ENCODE data around the gene PPM1H. TPM values are rescaled to one million over a fixed set of nuclear protein-coding genes. Genes with fewer than 3 reads are reported as not detected.
A peak's percentile ranks its signal among the peaks of the same experiment; 100 is the strongest.

Gene PPM1H
- total RNA-seq, 1 experiment from 2014 or later: 9.2 TPM

DNA sequence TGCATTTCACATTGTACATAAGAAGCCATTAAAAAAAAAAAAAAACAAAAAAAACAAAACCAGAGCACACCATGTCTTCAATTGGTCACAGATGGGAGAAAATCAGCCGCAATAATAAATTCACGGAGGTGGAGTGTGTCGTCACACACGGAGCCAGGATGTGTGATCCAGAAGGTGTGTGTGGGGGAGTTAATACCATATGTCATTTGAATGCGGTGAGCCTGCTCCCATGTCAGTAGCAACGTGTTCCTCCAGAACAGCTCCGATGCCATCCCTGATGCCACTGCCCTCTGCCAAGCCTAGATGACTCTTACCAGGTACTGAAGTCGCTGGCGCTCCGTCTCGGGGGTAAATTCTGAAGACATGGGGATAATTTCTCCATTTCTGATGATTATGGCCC lies 197.8 kb downstream of the PPM1H start:
- no peak for DNase-seq (ENCODE audit: low read depth)

DNA sequence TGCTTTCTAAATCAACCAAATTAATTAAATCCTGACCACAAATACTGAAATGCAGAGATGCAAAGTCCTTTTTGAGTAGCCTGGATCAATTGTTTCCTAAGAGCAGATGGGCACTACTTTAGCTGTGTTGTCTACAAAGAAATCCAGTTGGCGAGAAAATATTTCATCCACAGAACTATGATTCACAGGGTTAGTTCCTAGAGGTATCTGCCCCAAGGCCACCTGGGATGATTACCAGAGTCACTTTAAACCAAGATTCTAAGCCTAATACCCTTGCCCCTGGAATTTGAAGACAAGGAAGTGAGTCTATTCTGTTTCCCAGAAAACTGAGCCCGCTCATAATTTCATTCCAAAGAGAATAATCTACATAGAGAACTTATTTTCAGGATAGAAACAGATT lies 198.4 kb downstream of the PPM1H start:
- peak; percentile 87 for DNase-seq (ENCODE audit: low read depth)

DNA sequence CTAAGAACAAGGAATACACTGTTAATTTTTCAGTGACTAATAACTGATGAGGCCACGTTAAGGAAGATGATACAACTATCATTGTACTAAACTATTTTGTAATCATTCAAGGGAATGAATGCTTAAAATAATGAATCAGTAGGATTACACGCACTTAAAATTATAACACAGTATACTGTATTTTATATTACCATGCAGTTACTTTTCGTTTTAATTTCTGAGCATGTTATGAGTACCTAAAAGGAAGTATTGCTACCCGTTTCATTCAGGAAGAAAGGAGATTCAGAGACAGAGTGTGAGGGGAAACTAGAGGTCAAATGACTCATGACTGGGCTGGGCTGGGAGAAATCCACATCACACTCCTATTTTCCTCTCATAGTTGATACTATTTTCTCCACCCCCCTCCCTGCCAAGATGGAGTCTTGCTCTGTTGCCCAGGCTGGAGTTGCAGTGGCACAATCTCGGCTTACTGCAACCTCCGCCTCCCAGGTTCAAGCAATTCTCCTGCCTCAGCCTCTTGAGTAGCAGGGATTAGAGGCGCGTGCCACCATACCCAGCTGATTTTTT lies 202.0 kb downstream of the PPM1H start:
- DNase-seq (ENCODE audit: low read depth): peak; percentile 92

DNA sequence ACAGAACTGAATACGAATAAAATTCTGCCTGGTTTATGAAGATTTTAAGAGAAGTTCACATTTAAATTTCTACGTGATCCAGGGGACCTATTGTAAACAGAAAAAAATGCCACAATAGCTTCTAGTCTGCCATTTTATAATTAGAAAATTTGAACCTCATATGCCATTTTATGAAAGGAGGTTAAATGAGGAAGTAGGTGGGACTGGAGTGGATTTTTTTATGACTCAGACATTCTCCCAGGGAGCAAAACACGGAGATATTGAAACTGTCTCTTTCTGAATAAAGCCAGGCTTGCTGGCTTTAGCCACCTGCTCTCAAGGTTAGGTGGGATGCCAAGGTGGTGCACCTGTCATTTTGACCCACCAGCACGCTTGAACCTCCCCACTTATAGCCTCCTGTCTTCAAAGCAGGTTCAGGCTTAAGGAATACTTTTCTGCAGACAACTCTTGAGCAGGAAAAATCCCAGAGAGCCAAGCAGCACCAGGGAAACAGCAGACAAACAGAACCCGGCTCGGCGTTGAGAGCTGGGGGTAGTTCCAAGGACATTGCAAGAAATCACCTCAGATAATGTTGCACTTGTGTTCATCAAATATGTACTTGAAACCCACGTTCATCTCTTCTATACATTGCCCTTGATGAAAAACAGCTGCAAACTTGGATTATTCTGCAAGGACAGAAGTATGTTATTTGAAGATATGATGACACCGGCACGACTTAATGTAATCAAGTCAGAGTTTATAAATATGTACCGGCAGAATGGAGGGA lies 203.7 kb downstream of the PPM1H start:
- peak; percentile 85 for DNase-seq (ENCODE audit: low read depth)

DNA sequence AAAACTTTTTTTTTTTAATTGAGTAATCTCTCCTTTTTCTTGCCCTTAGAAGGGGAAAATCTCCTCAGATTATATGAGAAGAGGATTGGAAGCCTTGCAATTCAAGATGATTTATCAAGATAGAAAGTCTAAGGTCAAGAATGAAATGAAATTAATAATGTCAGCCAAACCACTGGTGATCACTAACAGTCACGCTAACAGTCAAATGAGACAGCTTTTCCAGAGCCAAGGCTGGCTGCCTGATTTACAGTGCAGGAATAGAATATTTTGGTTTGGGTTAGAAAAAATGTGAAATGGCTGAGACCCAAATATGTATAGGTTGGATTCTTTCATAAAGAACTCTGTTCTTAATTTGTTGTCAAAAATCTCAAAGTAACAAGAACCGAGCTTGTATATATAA lies 204.3 kb downstream of the PPM1H start:
- DNase-seq (ENCODE audit: low read depth): peak; percentile 89

DNA sequence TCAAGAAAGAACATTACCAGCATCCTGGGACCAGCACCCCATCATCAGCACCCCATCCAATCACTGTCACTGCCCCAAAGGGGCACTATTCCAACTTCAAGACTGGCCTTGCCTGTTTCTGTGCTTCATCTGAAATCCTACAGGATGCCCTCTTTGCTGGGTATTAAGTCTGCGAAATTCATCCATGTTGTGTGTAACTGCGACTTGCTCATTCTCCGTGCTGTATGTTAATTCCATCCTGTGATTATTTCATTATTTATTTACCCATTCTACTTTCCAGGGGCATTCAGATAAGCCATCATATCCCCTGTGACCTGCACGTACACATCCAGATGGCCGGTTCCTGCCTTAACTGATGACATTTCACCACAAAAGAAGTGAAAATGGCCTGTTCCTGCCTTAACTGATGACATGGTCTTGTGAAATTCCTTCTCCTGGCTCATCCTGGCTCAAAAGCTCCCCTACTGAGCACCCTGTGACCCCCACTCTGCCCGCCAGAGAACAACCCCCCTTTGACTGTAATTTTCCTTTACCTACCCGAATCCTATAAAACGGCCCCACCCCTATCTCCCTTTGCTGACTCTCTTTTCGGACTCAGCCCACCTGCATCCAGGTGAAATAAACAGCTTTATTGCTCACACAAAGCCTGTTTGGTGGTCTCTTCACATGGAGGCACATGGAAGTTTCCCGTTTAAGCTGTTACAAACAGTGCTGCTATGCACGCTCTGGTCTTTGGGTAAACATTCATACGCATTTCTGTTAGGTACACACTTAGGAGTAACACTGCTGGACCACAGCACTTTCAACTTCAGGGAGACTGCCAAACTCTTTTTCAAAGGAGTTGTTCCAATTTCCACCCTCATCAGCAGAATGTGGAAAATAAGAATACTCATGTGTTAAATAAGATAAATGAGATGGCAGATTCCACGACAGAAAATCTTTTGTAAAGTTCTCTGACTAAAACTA lies 205.1 kb downstream of the PPM1H start:
- DNase-seq (ENCODE audit: low read depth): peak; percentile 83

DNA sequence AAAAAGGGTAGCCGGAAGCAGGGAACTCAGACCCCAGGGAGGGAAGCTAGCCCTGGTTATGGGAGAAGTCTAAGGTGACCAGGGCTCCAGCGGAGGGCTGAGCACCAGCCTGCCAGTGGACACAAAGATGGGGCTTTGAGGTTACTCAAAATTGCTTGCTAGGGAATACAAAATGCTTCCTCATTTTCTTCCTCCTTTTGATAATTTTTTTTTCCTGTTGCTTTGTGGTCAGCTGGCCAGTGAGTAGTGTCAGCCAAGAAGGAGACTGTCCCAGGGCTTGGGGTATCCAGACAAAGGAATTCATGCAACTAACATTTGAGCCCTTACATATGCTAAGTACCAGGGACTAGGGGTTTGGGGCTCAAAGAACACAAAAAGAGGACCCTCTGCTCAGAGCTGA lies 206.2 kb downstream of the PPM1H start:
- DNase-seq (ENCODE audit: low read depth): no peak

DNA sequence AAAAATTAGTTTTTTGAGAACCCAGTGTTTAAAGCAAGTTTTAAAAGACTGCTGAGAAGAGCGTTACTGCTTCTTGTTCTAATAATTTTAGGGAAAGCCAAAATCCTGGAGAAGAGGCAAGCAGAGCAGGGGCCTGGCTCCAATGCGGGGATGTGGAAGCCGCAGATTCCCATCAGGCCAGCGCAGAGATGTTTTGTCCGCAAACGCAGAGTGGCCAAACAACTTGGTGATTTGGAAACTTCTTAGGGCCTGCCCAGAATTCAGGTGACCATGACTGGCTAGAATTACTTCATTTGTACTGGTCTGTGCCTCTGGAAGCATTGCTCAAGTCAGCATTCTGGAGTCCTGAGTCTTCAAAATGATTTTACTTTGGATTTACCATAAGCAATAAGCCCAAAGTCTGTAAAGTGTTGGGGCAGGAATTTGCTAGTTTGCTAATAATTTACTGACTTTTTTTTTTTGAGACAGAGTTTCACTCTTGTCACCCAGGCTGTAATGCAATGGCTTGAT lies 208.4 kb downstream of the PPM1H start:
- no peak for DNase-seq (ENCODE audit: low read depth)

DNA sequence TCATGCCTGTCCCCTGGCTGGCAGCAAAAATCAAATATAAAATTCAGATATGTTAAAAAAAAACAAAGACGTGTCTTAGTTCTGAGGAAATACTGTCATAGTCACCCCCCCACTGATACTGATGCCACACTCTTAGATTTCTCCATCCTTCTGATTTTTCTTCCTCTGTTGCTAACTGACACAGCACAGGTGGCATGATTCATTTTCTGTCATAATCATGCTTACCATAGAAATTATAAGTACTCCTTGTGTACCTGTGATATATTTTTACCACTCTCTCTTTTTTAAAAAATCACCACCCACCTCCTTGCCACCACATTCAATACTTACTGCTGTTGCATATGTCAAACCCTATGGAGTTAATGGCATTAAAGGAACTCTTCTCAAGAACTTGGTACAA lies 209.2 kb downstream of the PPM1H start:
- no peak for DNase-seq (ENCODE audit: low read depth)

DNA sequence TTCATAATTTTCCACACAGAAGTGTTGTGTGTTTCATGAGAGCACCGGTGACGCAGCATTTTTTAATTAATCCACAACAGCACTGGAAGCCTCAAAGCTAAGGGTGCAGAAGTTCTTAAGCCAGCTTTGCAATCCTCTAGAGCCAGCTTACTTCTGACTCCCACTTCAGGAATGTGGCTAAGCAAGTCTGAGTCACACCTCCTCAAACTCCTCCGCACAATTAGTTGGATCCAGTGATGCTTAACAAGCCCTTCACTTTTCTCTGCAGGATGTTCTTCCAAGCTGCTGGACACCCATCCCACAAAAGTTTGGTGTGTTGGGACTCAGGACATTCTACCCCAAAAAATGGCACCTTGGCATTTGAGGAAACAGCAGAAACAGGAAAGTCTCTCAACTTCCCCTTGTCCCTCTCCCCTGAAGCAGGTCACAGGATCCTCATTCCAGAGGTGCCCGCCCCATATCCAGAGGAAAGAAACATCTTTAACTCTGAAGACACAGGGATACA lies 210.0 kb downstream of the PPM1H start:
- peak; percentile 99 for DNase-seq (ENCODE audit: low read depth)

DNA sequence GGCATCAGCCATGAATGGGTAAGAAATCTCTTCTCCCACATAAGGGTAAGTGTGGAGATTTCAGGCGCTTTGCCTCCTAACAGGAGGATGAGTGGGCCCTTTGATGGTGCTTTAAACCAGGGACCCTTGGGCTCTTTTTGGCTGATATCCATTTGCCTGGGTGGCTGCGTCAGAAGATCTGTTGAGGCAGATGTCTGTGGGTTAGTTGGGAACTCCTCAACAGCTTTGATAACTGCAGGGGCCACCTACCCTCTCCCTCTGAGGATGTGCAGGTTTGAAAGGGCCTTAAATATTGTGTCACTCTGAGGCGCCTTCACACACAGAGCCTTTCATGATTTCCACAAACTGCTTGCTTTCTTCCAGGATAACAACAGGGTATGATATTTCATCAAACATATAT lies 210.7 kb downstream of the PPM1H start:
- no peak for DNase-seq (ENCODE audit: low read depth)

DNA sequence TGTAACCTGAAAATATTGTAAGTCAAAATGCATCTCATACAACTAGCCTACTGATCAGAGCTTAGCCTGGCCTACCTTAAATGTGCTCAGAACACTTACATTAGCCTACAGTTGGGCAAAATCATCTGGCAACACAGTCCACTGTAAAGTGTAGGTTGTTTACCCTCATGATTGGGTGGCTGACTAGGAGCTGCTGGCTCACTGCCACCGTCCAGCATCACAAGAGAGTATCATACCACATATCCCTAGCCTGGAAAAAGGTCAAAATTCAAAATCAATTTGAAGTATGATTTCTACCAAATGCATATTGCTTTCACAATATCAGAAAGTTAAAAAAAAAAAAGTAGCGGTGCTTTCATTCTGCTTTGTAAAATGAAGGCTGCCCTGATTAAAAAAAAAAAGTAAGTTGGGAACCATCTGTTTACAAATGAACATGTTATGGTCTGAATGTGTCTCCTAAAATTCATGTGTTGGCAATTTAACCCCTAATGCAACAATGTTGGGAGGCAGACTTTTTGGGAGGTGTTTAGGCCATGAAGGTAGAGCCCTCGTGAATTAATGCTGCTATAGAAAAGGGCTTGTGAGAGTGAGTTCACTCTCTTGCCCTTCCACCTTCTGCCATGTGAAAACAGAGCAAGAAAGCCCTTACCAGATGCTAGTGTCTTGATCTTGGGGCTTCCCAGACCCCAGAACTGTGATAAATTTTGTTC lies 211.8 kb downstream of the PPM1H start:
- peak; percentile 42 for DNase-seq (ENCODE audit: low read depth)

DNA sequence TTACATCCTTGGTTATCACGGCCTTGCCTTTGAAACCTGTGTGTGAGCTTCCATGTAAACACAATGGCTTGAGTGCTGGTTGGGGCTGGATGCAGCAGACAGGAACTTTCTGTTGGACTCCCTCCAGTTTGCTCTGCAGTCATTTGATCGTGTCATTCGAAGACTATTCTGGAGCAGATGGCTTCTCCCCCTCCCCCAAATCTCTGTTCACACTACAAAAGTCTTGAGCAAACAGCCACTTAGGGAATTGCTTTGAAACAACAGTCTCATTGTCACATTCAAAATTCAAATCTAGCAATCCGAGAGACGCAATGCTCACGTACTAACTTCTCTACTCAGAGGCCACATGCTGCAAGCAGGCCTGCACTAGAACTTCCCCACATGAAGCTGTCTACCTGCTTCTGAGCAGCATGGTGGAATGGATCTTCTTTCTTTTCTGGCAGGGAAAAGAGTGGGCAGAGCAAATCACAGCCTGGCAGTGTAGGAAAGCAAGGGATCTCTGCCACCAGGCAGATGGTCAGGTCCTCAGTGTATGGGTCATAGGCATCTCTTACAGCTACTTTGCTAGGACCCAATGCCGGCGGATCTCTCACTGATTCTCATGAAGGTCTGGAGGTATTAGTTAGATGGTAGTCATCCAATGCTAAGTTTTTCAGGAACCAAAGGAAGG lies 214.2 kb downstream of the PPM1H start:
- peak; percentile 59 for DNase-seq (ENCODE audit: low read depth)

DNA sequence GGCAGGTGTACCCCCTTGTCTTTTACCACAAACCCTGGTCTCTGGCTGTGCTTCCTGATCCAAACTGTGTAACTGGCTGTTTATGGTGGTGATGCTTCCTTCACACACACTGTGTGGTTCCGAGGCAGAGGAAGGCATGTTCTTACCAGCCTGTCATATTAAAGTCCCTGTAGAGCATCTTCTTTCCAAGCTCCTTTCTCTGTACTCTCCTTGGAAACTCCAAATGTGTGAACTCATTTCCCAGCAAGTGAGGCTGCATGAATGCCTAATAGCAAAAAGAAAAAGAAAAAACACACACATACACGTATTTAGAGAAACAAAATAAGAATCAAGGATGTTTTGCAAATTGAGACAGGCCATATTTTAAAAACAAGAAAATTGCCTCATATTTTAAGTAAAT lies 214.9 kb downstream of the PPM1H start:
- no peak for DNase-seq (ENCODE audit: low read depth)

DNA sequence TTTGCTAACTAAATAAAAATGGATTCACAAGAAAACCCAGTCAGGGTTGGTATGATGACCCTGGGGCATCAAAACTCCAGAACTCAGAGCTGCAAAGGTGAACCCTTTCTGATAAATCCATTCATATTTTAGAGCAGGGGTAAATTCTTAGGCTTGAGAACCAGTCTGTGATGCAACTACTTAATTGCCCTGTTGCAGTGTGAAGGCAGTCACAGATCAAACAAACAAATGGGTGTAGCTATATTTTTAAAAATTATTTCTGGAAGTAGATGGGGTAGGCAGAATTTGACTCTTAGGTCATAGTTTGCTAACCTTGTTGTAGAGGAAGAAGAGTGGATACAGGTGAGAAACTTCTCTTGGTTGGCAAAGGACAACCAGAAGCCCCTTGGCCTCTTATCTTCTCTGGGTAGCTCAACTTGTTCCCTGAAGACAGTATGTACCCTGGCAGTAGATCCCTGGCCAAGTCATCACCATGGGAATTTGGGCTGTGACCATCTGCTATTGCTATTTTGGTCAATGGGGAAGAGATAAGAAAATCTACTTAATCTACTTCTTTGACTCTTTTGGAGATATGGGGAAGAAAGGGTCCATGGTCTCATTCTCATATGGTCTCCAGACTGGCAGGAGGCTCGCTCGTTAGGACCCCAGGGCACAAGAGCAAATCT lies 216.1 kb downstream of the PPM1H start:
- DNase-seq (ENCODE audit: low read depth): no peak

DNA sequence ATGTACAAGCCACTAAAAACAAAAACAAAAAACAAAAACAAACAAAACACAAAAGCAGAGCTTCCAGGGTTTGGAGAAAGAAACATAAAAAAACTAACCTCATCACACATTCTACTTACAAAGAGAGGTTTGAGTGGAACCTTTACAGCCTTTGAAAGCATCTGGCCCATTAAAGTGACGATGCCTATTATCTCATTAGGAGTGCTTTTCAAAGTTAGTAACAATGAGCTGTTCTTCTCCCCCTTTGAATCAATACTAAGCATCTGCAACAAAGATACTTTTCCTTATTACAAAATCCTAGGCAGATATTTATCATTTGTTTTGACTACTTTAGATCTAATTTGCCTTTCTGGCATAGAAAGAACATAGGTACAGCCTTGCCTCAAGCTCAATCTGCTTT lies 217.3 kb downstream of the PPM1H start:
- DNase-seq (ENCODE audit: low read depth): peak; percentile 51

DNA sequence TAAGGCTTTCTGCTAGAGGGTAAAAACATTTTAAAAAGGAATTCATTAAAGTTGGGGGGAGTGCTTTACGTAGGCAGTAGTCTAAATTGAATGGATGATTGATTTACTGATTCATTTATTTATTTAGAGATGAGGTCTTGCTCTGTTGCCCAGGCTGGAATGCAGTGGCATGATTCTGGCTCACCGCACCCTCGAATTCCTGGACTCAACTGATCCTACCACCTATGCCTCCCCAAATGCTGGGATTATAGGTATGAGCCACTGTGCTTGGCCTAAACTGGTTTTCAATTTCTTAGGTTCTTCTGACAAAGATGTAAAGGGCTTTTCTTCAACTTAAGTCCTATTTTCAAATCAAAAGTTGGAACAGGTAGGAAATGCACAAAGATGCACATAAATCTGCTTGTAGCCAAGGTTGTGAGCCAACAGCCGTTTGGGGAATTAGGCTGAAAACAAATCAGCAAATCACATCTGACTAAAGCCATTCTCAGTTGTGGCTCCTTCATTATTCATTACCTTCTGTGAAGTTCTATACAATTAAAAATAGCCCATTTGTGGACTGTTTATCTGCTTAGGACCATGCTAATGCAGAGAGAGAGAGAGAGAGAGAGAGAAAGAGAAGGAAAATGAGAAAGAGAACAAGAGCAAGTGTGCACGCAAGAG lies 218.0 kb downstream of the PPM1H start:
- DNase-seq (ENCODE audit: low read depth): peak; percentile 90

DNA sequence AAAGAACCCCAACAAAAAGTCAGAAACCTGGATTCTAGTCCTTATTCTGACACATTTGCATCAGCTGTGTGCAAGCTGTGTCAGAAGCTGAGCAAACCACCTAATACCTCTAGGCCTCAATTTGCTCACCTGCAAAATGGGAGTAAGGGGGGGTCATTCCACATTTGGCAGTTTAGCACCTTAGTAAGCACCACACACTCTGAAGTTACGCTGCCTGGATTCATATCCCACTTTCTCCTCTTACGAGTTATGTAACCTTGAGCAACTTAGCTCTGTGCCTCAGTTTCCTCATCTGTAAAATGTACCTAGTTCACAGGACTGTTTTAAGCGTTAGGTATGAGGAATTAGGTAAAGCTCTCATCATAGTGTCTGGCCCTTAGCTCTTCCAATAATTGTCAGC lies 218.9 kb downstream of the PPM1H start:
- no peak for DNase-seq (ENCODE audit: low read depth)

DNA sequence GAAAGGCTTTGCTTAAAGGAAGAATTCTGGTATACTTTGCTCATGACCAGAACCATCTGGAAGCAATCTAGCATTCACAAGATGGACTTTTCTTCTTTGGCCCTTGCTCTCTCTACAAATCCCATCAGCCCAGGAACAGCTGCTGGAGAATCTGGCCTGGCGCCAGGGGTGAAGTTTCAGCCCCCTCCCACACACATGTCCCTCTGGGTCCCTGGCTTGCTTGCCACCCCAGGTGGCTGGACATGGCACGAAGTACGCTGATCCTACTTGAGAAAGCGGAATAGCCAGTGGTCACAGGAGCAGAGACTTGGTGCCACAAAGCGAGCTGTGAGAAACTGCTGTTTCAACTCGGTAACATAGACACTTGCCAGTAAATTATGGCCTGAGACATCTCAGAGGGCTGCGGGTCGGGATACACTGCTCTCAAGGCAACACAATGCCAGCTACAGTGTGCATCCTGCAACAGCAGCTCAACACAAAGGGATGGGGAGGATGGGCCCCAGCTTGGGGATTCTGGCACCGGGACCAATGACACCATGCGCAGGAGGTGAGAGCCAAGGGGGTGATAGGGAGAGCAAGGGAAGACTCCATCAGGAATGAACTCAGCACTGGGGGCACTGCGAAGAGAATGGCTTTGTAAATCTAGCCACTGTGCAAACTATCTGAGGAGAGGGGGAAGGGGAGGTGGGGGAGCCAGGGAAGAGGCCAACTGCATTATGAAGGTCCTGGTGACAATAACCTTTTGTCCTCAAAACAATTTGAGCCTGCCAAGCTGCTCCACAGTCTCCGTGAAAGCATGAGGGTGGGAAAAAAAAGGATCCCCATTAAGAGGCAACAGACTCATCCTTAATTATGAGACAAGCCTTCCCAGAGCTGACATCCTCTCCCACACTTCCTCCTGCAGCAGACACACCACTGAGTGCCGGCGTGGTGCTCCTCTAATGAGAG lies 219.9 kb downstream of the PPM1H start:
- peak; percentile 64 for DNase-seq (ENCODE audit: low read depth)

All from M059J (cell line).